GM19035 (cell line): ENCODE data around the gene PITPNM3.

ENCODE experiments used
- ATAC-seq: cut with Tn5 transposase; IDR thresholded peaks from one replicate; pipeline ENCODE4 v1.9.1; 2021; ENCODE audit not compliant: unreplicated experiment

PITPNM3 gene

DNA sequence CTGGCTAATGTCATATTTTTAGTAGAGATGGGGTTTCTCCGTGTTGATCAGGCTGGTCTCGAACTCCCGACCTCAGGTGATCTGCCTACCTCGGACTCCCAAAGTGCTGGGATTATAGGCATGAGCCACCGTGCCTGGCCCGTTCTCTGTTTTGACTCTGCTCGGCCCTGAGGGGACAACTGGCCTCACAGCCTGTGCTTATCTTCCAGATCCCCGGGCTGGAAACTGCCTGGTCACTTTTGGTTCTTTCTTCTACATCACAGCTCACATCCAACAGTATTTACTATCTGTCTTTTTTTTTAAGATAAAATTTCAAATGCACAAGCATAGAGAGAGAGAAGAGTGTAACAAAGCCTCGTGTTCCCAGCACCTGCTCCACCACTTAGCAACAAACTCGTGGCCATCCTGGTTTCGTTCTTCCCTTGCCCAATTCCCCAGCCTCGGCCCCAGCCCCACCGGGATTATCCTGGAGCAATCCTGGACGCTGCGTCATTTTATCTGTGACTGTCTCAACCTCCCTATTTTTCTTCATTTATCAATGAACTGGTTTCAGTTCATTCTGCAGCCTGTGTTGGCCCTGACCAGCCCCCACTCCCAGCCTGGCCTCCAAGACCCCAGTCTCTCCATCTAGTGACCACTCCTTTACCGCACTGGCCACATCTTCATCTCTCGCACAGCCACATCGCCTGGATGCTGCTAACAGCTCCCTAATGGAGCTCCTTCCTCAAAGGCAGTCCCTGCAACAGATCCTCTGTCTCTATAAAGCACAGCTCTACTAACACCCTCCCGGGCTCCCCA is 91.0 kb downstream of the PITPNM3 start:
- no peak for ATAC-seq

DNA sequence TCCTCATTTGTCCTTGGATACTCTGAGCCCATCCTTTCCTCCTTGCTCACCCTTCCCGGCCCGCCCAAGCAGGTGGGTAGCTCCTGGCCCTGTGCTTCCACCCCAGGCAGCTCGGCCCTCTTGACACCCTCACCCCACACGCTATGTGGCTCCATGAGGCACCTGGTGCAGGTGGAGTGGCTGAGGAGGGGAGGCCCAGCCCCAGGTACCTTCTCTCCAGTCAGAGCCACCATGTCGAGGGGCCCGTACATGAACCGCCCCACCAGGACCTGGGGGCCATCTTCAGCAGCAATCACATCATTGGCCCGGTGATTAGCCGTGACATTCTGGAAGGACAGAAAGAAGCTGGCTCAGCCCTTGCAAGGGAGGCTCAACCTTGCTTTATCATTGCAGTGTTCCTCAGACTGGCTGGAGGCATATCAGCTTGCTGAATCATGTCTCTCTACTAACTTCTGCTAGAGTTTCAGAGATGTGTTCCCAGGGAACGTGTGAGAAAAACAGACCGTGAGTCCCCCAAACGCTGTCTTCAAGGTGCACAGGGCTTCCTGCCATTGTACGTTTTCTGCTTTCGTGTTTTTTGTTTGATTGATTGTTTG is 91.8 kb downstream of the PITPNM3 start:
- no peak for ATAC-seq

DNA sequence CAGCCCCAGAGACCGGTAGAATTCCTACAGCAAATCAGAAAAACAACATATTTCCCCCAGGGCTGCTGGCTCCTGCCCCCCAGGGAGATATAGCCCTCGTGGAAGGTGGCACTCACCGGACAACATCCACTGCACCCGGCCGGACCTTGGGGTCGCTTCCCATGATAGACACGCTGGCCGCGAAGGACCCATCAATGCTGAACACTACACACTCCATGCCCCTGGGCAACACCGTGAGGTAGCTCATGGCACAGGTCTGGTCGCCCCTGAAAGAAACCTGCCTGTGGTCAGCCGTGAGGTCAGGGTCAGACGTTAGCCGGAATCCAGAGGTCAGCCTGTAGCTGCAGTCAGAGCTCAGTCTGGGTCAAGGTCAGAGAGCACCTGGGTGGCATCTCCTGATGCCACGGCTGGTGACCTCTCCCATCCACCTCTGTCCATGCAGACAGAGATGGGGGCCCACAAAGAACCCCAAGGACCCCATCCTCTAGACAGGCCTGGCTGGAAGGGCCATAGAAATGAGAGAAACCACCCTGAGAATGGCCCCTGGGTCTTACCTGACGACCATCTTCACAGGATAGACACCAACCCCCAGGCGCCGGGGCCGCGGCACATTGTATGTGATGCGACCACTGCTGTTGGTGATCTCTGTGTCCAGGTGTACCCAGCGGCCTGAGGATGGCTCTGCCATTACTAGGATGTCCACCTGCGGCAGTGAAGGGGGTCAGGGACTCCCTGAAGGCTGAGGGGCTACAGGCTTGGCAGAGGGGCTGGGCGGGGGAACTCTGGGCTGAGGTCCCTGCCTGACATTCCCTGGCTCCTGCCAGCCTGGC is 92.5 kb downstream of the PITPNM3 start:
- no peak for ATAC-seq

DNA sequence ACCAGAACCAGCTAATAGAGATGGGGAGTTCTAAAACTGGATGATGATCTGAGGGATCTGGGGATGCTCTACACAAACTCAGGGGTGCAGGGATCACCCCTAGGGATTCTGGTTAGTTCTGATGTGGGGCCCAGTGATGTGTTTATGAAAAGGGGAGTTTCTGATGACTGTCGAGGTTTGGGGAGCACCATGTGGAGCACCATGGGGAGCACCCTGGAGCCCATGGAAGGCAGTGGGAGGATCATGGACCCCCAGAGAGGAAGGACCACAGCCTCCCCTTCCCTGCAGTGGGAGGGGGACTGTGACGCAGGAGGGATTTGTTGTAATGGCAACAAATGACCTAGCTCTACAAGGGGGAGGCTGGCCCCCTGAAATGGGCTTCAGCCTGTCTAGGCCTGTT is 93.7 kb downstream of the PITPNM3 start:
- no peak for ATAC-seq

DNA sequence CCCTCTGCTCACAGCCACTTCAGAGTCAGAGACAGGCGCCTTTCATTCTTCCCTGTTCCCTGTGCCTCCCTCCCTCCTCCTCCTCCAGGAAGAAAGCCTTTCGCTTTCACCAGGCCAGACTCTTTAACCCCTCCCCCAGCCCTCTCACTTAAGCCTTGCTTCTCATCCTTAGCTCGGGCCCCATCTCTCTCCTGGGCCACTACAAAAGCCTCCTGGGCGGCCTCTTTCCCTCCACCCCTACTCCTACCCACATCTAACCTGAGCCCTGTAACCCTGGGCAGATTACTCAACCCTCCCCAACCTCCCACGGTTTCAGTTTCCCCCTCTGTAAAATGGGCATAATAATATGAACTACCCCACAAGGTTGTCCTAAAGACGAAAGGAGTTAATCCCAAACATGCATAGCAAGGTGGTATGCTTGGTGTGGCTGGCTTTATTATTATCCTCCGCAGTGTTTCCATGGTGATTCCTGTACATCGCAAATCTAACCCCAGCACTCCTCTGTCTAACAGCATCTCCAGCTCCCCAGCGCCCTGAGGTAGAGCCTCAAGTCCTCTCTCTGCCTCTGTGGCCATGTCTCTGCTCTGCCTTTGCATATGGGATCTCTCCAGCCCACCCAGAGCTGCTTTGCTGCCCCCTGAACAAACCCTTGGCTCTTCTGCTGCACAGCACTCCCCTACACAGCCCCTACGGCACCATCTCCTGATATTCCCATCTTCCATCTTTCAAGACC is 94.4 kb downstream of the PITPNM3 start:
- ATAC-seq, result no peak

DNA sequence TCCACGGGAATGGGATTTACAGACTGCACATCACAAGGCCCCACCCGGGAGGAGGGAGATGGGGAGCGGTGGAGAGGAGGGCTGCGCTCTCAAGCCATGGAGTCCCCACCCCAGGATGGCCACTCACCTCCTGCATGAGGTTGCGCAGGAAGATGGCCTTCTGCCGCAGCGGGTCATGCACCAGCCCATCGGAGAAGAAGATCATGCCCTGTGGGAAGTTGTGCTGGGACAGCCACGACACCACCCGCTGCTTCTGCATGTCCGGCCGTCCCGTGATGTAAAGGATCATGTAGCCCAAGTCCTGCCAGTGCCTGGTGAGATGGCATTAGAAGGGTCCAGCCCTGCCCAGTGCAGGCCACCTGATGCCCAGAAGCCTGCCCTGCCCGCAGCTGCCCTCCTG is 95.1 kb downstream of the PITPNM3 start:
- no peak for ATAC-seq

DNA sequence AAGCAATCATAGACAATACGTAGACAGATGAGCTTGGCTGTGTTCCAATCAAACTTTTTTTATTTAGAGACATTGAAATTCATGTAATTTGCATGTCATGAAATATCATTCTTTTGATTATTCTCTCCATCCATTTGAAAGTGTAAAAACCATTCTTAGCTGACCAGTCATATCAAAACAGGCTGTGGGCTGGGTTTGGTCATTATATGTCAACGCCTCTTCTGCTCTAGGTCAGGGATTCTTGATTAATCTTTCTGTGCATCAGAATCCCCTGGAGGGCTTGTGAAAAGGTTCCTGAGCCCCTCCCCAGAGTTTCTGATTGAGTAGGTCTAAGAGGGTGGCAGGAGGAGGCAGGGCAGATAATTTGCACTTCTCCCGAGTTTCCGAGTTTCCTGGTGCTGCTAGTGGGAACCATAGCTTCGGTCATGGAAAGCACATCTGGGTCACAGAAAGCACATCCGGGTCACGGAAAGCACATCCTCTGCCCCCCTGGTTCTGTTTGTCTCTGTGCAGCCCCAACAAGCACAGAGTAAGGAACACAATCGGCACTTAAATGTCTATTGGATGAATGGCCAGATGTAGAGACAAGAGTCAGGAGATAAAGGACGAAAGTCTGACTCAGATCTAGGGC is 95.7 kb downstream of the PITPNM3 start:
- no peak for ATAC-seq

DNA sequence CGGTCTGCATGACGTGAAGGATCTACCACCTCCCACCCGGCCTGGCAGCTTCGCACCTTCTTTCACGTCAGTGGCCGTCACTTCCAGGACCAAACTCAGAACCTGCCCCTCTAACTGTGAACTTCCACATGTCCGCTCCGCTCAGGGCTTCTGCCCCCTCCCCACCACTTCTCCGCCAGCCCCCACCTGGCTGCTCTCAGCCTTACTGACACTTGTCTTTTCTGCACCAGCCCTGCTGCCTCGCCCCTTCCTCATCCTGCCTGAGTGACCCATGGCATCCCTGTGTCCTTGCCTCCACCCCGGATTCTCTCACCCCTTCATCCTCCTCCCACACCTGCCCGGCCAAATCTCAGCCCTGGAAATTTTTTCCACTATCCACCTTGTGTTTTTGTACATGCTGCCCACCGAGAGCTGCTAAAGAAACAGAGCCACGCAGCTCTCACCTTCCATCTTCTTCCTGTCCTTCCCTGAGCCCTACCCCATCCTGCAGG is 97.8 kb downstream of the PITPNM3 start:
- no peak for ATAC-seq

DNA sequence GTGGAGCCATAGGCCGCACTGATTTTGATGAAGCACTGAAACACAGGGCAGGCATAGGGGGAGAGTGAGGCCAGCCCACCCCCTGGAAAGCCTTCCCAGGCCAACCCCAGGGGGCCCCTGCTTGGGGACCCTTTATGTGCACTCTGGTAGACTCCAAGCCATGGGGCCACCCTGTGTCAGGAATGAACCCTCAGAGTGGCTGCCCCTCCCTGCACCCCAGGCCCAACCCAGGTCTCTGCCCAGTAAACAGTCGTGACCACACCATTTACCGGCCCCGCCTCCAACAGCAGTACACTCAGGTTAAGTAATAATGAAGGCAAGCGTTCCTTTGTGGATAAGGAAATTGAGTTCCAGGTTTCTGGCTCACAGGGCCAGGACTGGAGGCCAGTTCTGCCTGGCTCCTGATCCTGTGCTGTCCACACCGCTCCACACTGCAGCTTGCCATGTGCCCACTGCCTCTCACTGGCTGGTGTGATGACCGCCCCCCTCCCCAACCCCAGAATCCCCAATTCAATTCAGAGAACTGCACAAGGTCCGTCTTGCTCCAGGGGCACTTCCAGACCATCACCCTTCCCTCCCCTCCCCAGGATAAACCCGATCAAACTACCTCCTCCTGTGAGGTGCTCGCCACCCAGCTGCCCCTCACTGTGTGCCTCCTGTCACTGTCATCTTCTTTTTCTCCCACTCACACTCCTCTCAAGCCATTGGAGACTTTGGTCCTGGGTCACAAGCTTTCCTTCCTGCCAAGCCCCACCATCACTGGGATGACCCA is 98.5 kb downstream of the PITPNM3 start:
- no peak for ATAC-seq

DNA sequence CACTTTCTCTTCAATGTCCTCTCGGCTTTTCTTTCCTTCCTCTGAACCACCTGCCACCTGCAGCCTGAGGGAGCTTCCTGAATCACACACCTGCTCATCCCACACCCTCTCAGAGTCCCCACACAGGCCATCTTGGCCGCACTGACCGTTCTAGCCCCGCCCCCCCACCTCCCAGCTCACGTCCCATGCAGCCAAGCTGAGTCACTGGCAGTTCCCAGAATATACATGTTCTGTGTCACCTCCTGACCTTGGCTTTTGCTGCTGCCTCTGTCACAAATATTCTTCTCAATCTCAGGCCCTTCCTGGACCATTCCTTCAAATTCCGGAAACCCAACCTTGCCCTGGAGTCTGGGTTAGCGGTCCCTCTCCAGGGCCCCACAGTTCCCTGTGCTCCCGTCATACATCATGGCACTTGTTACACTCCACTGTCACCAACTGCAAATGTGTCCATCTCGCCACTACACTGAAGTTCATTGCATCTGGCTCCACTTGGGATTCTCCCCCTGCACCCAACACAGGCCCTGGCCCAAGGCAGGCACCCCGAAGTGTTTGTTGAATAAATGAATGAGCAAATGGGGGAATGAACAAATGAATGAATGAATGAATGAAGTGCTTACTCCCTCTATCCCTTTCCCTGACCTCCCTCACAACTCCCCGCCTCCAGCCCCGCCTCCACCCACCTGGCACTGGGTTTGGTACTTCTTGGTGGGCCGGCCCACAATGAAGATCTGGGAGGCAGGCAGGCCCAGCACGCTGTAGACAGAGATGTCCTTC is 99.3 kb downstream of the PITPNM3 start:
- ATAC-seq, result no peak

DNA sequence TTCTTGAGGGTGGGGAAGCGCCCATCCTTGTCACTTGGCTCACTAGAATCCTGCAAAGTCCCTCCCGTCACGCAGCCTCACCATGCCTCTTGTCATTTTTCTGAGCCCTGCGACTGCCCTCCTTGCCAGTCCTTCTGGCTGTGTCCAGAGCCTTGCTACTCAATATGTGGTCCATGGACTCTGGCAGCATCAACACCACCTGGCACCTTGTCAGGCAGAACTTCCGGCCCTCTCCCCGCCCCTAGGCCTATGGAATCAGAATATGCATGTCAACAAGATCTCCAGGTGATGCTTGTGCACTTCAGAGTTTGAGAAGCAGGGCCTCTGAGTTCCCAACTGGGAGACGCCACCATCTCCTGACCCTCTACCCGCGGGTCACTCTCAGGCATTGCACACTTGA is 100.0 kb downstream of the PITPNM3 start:
- ATAC-seq, result no peak

DNA sequence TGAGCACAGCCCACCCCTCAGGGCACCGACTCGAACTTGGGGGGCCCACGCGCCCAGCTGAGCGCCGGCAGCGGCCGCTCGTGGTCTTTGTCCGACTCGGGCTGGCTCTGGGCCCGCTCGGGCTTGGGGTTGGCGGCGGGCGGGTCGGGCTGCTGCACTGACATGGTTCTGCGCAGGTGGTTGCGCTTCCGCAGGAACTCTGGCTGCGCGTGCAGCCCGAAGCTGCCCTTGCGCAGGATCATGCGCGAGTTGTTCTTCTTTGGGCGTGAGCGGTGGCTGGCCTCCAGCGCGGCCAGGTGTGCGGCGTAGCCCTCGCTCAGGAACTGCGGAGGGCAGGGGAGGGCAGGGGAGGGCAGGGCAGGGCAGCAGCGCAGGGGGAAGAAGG is 101.0 kb downstream of the PITPNM3 start:
- ATAC-seq, result no peak

DNA sequence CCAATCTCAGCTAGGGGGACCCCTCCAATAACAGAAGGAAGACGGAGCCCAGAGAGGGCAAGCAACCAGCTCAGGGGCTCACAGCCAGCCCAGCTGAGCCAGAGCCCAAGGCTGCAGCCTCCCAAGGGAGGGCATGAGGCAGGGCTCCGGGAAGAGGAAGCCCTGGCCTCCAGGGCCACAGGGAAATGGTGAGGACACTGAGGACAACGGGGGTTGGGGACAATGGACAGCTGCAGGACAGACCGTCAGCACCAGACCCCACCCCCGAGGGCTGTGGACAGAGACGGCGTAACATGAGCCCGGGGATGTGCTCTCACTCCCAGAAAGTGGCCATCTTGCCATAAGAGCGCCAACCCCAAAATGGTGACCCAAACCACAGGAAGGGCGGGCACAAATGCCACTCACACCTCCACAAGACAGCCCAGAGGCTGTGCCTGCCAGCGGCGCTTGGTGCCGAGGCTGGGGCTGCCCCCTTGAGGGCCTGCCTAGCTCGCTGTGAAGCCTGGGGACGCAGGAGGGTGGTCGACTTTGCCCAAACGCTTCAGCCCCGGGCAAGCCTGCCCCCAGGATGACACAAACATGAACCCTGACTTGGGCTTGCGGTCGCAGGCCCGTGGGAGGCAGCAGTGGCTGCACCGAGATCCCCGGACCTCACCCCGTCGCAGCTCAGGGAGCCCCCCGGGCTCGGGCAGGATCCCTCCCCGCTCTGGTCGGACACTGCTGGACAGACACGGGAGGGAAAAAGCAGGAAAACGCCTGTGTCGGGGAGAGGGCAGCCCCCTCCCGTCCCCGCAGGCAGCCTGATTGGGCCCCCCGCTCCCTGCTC is 101.6 kb downstream of the PITPNM3 start:
- no peak for ATAC-seq

DNA sequence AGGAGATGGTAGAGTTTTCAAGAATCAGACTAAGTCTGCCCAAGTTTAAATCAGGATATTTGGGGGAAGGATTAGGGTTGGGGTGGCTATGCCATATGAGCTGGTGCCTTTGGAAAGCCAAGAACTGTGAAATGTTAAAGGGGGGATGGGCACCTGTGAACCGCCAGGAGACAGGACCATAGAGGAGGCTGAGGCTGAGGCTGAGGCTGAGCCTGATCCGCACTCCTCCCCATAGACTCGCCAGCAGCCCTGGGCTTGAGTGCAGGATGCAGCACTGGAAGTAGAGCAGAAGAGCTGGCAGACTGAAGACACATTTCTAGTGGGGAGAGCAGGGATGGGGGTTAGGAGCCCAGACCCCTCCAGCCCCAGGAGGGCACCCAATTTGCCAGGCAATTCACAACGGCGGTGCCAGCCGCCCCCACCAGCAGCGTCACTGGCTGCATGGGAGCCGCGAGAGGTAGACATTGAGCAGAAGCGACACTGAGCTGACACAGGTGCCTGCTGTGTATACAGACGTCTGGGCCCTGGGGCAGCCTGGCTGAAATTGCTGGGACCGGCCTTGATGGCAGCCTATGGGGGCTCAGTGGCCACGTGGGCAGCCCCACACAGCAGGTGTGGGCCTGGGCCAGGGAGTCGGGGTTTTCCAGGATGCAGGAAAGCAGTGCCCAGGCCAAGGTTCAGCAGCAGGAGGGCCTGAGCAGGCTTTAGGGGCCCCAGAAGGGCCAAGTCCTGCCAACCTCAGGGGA is 102.9 kb downstream of the PITPNM3 start:
- no peak for ATAC-seq

DNA sequence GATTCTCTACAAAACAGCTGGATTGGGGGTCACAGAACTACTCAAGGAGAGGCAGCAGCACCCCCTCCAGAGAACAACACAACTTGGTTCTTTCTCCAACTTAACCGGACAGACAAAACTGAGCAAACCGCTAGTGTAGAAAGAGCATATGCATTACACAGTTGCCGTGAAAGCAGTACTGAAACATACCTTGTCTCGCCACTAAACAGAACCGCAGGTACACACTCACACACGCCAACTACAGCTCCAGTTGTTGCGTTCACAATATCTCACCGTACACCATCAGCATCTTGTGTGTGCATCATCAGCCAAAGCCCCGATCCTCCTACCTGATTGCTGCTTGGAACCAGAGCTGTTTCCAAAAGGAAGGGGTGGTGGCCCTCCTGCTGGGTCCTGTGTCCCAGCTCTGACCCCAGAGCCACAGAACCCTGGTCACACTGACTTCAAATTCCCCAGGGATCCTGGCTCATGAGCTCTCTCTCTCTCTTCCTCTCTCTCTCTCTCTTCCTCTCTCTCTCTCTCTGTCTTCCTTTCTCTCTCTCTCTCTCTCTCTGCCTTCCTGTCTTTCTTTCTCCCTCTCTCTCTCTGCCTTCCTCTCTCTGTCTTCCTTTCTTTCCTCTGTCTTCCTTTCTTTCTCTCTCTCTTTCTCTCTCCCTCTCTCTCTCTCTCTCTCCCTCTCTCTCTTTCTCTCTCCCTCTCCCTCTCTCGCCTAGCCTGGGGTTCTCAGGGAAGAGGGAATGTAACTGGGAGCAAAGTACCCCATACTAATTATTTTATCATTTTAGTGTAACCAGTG is 103.7 kb downstream of the PITPNM3 start:
- ATAC-seq, result no peak

DNA sequence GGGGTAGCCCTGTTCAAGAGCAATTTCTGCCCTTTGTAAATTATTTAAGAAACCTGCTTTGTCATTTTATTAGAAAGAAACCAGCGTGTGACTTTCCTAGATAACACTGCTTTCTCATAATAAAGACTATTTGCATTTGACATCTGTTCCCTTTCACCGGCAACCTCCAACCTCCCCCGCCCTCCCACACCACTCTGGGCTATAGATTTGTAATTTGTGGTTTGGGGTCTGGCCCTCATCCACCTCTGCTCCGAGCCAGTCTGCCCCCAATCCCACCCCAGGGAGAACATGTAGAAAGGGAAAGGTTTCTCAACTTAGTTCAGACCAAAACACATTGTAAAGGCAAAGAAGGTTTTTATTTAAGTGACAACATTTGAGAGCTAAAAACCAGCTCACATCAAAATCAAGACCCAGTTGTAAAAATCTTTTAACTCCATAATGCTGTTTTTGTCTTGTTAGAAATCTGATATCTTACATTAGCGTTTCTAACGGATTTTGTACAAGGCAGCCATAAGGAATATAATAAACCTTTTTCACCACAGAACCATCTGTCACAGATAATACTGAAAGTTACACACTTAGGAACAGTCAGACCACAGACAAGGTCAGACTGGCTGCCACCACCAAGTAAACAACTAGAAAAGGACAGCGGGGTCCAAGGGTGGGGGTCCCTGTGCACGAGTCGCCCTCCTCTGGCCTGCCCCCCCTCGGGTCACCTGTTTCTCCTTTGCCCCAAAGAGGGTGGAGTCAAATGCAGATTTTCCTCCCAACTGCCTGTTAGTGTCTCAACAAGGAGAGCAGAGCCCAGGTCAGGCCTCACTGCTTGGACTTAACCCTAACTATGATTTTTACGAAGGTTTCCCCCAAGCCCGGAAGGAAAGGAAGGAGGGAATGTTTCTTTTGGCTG is 105.2 kb downstream of the PITPNM3 start:
- no peak for ATAC-seq
